Neural cell (in vitro differentiated cells): ENCODE measurements around the gene GPR158.

ENCODE experiments used
- MXI1 ChIP-seq: fragments of 450-650 bp; conservative IDR thresholded peaks from 2 replicates; pipeline ENCODE4 v1.6.1; 2014; ENCODE audit warnings: antibody characterized with exemption, mild to moderate bottlenecking; ENCODE audit not compliant: poor library complexity, severe bottlenecking
- TF ChIP-seq, protein P1 (sequence below): fragments of 450-650 bp; IDR thresholded peaks from 2 replicates; pipeline ENCODE4 v1.5.1; 2014; ENCODE audit warnings: antibody characterized with exemption, mild to moderate bottlenecking, moderate library complexity; ENCODE audit not compliant: poor library complexity, severe bottlenecking

DNA sequence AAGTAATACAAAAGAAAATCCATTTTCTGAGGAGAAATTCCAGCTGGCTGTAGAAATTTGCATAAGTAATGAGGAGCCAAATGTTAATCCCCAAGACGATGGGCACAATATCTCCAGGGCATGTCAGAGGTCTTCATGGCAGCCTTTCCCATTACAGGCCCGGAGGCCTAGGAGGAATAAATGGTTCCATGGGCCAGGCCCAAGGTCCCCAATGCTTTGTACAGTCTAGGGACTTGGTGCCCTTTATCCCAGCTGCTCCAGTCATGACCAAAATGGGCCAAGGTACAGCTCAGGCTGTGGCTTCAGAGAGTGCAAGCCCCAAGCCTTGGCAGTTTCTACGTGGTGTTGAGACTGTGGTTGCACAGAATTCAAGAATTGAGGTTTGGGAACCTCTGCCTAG is 182.5 kb downstream of the GPR158 start:
- TF ChIP-seq, protein P1, sequence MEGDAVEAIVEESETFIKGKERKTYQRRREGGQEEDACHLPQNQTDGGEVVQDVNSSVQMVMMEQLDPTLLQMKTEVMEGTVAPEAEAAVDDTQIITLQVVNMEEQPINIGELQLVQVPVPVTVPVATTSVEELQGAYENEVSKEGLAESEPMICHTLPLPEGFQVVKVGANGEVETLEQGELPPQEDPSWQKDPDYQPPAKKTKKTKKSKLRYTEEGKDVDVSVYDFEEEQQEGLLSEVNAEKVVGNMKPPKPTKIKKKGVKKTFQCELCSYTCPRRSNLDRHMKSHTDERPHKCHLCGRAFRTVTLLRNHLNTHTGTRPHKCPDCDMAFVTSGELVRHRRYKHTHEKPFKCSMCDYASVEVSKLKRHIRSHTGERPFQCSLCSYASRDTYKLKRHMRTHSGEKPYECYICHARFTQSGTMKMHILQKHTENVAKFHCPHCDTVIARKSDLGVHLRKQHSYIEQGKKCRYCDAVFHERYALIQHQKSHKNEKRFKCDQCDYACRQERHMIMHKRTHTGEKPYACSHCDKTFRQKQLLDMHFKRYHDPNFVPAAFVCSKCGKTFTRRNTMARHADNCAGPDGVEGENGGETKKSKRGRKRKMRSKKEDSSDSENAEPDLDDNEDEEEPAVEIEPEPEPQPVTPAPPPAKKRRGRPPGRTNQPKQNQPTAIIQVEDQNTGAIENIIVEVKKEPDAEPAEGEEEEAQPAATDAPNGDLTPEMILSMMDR = no peak
- no peak for TF ChIP-seq MXI1
